SW 1271 (cell line): Measurements from ENCODE around the gene SP110.
"Not testable (repeated sequence)": the region's sequence is repeated elsewhere in the genome, so short reads cannot be mapped to it uniquely, and the experiment has no call there.

ENCODE experiments used
- DNase-seq, 2 experiments: peaks; one replicate each; lab custom pipeline; 2025; lab: John Stamatoyannopoulos, UW

The SP110 gene

DNA sequence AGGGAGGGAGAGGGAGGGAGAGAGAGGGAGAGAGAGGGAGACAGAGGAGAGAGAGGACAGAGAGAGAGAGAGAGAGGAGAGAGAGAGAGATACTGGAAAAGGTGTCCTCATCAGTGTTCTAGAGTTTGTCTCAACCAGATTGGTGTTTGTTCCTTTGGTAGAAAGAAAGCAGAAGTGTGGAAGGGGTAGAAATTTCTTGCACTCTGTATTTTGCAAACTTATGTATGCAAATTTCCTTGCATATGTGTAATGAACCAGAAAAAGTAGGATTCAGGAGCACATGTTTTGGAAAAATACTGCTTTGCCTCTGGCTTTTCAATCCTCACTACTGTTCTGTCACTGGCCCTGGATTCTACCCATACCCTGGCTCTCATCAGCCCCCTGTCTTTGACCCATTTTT is 4.7 kb upstream of the SP110 start:
- DNase-seq = no peak

DNA sequence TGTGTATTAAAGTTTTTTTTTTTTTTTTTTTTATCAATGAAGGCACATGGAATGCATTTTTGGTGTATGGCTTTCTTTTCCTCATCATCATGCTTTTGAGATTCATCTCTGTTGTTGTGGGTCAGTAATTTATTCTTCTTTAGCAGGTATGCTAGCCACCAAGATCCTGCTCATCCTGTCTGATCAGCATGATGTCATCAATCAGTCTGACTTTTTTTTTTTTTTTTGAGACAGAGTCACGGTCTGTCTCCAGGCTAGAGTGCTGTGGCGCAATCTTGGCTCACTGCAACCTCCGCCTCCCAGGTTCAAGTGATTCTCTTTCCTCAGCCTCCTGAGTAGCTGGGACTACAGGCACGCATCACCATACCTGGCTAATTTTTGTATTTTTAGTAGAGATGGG is 3.0 kb upstream of the SP110 start:
- not testable (repeated sequence) for DNase-seq

DNA sequence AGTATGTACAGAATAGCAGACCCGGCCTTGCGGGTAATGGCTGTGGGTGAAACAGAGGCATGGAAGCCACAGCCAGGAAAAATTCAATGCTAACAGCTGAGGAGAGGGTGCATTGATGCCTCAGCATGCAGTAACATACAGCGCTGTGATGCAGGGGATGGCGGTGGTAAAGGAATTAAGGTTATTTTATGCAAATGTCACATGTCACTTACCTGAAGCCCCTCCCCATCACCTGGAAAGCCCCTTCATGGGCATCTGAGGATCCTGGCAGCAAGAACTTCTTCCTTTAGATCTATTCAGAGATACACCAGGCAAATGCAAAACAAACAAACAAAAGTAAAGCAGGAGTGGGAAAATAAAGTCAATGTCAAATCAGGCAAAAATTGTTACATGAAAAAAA is 1.7 kb upstream of the SP110 start:
- DNase-seq = no peak

DNA sequence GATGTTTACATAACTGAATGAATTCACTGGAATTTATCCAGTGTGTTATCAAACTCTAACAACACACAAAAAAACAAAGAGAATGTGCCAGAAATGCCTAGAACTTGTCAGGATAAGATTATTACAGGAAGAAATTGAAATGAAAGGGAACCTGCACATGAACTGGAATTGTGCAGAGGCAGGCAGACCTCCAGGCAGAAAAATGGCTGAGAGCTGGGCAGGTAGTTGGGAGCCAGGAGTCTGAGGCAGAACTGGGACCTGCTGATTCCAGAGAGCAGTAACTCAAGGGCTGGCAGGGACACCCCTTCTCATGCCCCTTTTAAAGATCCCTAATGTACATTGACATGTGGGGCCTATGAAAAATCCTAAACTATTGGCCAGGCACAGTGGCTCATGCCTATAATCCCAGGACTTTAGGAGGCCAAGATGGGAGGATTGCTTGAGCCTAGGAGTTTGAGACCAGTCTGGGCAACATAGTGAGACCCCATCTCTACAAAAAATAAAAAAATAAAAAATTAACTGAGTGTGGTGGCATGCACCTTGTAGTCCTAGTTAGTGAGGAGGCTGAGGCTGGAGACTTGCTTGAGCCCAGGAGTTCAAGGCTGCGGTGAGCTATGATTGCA is 674 bp upstream of the SP110 start:
- no peak for DNase-seq

DNA sequence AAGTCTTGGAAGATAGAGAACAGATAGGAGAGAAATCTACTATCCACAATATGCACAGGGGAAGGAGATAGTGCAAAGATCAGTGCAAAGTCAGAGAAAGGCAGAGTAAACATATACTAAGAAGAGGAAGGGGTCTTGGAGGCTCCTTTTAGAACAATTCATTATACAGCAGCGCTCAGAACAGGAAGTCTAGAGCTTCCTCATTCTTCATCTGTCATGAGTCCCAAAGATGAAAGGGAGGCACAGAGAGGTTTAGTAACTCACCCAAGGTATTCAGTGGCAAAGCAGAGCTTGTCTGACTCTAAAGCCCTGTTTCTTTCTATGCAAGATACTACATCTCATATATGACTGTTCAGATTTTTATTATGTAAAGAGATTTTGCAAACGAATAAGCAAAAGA is 1.4 kb downstream of the SP110 start:
- no peak for DNase-seq

DNA sequence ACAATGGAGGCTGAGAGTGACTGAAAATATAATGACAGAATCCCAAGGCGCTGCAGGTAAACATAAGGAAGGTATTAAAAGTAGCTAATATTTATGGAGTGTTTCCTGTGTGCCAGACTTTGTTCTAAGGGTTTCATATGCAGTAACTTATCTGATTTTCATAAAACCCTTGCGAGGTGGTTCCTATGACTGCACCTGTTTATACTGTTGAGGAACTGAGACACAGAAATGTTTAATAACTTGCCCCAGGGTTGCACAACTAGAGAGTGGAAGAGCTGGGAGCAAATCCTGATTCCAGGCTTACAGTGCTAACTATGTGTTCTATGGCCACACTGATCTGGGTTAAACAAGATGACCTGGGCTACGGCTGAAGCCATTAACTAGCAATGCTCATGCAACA is 2.4 kb downstream of the SP110 start:
- DNase-seq = no peak

DNA sequence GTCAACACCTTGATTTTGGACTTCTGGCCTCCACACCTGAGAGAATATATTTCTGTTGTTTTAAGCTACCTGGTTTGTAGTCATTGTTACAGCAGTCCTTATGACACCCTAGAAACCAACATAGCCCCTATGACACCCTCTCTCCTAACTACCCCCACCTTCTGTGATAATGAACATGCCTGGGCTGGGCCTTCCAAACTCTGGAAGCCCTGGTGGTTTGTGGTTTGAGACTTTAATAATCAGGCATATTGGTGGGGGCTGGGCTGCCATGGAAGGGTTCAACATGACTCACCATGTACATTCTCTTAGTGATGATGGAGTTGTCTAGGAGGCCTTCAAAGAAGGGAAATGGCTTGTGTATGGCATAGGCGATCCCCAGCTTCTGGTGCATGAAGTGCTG is 3.3 kb downstream of the SP110 start:
- no peak for DNase-seq

DNA sequence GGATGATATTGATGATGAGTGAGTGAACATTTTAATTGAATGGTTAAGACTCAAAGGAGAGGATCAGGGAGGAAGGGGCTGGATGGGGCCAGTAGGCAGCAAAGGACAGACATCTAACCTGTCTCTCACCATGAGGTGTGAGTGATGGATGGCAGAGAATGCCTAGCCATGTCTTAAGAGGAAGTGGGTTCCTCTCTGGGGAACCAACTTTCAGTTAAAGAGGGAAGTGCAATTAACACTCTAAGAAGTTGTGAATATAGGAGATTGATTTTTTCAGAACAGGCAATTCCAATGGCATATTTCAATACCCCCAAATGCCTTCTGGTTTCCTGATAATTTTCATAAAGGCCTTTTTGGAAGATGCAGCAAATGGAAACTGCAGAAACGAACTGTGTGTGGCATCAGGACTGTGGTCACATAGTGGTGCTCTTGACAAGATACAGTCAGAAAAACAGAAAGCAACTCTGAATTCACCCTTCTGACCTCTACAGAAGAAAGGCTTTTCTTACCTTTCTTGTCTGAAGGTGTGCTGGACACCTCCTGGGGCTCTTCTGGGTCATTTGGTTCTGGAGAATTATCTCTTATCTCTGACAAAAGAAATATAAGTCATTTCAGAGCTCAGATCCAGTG is 10.2 kb downstream of the SP110 start:
- no peak for DNase-seq

DNA sequence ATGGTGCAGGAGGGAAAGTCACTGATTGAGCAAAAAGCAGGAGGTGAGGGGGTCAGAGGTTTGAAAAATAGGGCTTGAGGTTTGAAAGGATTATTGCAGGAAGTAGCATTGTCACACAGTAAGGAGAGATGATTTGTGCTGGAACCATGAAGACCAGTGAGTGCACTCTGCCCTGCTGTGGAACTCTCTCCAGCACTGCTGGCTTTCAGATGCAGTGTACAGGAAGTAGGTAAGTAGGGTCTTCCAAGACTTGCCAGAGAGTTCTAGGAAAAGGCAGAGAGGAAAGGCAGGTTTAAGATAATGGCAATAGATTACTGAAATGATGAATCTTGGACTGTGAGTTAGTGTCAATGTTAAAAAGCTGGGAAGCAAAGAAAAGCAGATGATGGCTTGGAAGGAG is 11.2 kb downstream of the SP110 start:
- no peak for DNase-seq

DNA sequence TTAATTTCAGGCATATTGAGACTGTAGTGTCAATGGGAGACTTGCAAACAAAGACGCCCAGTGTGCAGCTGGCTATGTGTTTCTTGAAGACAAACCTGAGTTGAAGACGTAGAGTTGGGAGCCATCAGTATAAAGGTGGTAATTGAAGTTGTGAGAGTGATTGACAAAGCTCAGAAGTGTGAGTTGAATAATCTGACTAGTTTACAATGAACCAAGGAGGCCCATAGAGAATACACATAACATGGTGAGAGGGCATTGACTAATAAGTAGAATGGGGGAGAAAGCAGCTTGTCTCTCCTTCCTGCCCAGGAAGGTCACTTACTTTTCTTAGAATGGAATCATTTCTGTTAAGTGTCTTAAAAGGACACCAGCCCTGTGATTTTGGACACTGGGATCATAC is 14.1 kb downstream of the SP110 start:
- no peak for DNase-seq

DNA sequence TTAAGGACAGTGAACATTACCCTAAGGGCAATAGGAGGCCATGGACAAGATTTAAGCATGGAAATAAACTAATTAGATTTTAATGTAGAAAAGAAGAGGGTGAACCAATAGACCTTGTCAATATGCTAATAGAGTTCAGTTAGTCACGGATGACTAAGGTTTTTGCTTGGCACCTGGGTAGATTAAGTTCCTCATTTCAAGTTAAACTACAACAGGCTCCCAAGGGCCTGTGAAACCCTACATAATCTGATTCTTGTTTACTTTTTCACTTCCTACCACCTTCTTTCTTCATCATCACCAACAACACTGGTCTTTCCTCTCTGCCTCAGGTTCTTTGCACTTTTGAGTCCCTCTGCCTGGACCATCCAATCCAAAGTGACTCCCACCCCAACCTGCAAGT is 14.8 kb downstream of the SP110 start:
- DNase-seq = no peak

DNA sequence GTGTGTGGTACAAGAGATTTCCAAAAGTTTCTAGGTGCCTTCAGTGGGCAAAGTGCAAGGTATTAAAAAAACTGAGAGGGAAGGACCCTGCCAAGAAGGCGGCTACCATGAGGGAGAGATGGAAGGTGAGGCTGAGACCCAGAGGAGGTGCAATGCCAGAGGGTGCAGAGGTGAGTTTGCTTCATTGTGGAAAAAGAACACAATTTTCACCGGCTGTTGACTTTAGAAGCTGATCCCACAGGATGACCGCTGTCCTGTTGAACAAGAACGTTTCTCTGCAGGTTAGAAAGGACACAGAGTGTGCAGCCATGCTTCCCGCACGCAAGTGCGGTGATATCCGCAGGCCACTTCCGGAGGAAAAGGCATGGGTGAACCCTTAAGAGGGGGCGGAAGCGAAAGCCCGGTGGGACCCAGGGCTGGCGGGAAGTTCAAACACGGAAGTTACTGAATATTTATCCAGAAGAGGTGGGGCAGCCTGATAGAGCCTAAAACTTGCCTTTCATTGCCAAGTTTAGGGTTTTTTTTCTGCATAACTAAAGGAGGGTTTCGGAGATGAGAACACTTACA is 16.6 kb downstream of the SP110 start:
- DNase-seq = no peak

DNA sequence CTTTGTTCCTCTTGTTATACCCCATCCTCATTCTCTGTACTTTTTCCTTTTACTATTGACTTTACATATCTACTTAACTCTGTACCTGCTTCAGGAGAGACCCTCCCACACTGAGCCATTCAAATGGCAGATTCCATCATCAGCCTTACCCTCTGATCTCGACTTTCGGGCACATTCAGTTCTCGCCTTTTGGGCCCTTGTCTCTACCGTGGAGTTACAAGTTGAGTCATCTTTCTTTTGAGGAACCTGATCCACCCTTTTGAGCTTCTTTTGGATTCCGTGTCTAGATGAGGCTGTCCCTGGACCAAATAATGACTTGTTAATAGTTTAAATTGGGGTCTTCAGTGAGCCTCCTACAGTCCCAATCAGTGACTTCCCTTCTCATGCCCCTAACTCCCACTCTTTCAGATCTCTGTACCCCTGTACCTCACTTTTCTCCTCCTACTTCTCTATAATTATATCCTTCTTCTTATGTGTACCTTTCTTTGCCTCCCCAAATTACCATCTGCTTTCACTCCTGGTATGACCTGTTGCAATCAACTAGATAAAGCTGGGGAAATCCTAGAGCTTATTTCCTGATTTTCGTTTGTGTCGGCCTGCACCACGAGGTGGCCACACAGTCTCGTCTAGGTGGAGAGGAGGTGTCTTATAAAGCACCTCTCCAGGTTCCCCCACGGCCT is 17.2 kb downstream of the SP110 start:
- no peak for DNase-seq

DNA sequence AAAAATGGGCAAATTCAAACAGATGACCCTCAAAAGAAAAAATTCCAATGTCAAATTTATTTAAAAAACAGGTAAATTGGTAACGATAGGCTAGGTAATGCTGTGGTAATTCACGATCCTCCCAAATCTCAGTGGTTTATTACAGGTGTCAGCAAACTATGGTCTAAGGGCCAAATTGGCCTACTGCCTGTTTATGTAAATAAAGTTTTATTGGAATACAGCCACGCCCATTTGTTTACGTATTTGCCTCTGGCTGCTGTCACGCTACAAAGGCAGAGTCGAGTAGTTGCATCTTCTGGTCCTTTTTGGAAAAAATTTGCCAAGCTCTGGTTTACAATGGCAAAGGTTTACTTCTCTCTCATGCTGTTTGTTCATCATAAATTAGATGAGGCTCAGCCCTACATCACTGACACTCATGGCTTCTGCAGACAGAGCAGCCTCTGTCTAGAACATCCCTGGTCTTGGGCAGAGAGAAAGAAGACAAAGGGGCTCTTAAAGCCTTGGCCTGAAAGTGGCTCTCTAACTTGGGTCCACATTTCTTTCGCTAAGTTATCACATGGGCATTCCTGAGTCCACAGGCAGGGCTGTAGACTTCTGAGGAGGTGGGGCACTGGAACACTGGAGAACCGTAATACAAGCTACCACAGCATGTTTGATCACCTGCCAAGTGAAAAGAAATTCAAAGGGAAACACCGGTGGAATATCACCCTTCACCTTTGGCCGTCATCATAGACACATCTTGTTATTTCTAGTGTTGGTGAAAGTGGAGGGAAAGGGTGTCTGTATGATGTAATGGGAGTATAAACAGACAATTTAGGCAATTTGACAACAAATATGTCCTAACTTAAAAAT is 34.8 kb downstream of the SP110 start:
- no peak for DNase-seq

DNA sequence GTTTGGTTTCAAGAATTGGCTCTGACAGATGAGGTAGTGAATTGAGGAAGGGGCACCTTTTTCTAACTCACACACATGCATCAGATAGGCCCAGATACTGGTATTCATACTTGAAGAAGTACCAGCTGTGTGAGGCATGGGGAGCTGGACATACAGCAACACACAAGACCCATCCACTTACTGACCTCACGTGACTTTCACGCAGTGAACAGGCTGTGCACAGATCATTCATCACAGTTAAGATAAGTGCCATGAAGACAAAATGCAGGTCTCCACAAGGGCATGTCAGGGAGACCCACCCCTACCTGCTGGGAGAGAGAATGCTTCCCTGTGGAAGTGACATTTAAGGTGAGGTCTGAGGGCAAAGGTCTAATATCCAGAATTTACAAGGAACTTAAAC is 38.6 kb downstream of the SP110 start:
- DNase-seq = no peak

DNA sequence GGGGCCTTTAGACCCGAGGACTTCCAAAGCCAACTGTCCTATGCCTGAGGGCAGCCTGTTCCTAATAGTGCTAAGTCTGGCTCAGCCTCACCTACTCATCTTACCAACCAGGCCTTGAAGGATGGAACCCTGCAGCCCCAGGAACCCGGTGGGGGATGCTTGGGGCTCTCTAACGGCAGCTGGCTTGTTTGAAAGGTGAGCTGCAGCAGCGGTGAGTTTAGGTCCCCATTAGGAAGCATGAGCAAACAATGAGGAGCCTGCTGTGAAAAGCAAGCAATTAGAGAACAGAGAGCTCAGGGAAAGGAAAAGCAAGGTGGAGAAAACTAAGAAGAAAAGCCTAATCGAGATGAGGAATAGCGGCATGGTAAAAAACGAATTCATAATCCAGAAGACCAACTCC is 39.9 kb downstream of the SP110 start:
- no peak for DNase-seq

DNA sequence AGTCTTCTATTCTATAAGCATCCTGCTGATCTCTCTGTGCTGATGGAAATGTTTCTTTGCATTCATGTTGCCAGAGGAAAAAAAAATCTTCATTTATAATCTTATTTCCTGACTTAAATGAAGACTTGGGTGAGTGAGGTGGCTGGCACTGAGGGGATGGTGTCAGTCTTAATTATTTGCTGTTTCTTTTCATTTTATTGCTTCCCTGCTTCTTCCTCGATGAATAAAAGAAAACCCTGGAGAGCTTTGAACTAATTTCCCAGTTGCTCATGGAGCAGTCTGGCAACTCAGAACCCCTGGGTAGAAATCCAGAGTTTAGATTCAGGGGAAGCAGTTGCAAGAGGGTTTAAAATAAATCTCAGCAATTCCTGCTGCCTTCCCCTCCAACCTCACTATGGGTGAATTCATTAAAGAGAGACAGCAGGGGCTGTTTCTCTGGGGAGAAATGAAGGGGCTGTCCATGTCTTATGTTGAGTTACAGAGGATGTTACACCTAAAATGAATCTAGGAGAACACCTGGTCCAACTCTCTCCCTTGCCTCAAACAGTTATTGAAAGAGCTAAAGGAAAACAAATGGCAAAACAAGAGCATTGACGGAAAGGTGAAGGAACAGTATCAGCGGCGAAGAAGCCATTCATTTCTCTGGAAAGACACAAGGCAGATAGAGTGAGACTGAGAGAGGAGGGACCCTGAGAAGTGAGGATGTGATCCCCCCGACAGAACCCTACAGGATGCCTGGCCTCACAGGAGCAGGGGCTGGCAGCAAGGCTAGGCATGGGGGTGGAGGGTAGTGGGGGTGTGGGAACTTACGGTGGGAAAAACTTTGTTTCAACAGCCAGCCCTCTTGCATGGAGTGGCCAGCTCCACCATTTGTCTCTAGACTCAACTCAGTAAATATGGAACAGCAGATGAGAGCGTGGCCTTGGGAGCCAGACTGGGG is 41.0 kb downstream of the SP110 start:
- no peak for DNase-seq

DNA sequence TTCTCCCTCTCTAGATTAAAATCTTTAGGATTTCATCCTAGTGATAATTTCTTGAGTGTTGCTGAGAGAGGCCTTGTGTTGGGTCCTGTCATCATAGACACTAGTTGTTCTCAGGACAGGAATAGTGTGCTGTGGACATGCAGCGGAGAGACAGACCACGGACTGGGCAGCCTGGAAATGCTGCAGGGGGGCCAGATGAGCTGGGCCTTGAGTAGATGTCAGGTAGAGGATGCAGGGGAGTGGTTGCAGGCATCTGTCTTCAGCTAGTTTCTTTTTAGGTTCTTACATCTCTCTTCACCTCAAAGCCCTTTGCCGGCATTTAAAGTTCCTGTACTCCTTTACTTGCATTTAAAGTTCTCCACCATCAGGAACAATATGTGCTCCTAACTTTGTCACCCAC is 42.8 kb downstream of the SP110 start:
- DNase-seq = no peak

DNA sequence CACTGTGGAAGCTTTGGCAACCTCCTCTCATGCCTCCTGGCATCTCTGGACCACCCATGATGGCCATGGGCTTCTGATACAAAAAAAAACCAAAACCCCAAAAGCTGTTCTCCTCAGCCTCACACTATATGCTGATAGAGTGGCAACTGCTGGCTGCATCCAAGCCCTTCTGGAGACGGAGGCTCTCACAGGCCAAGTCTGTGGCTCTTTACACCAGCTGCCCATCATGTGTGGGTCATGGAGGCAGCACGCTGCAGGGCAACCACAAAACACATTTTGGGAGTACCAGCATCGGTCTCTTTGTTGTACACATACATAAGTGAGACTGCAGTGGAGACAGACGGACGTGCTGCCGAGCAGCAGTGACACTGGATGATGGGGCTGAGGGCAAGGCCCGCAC is 45.3 kb downstream of the SP110 start:
- no peak for DNase-seq

DNA sequence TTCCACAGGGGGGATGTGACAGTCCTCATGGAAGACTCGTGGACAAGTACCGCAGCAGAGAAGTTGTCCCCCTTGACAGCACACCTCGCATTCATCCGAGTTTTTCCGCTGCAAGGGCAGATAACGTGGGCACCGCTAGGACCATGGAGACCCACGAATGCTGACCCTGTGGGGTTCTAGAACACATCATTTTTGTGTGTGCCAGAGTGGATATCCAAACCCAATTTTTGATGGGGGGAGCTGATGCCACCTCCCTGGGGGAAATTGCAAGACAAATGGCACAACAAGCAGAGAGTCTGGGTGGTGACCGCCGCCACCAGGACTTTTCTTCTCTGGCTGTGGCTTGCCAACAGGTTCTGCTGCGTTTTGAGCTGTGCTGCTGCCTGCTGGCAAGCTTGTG is 46.9 kb downstream of the SP110 start:
- DNase-seq = no peak

DNA sequence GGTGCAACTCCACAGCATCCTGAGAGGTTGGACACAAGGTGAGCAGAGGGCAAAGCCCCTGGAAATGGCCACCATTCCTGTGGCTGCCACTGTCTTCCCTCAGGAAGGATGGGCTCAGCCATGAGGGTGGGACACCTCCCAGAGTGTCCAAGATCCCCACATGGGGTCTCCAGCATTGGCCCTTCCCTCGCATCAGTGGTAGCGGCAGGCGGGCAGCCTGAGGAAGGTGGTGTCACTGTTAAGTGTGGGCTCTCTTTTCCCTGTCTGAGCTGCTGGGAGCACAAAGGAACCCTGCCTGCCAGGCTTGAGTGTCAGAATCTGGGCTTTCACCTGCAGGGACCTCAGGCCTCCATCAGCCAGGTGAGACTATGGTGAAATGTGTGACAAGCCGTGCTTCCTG is 47.6 kb downstream of the SP110 start:
- no peak for DNase-seq
